Measurements from ENCODE around the gene SGTA.

GRCh38 chr19:2827840-2828489, 44.9 kb upstream of the SGTA start:
- TF ChIP-seq CTCF (IDR thresholded peaks at IDR 0.05; ENCODE audit: low read depth, low read length, missing input control) (no peak), REST (IDR thresholded peaks at IDR 0.05) (no peak), TAF1 (conservative IDR thresholded peaks at IDR 0.05) (no peak)
